Upper lobe of right lung (tissue), 1 donor: ENCODE results near the gene NEDD4L. TPM values are rescaled to one million over a fixed set of nuclear protein-coding genes. Genes with fewer than 3 reads are reported as not detected.

Source experiments
- ATAC-seq: fragments of 200-7000 bp; cut with Tn5 transposase; one replicate; pipeline ENCODE4 v1.9.1; 2020; ENCODE audit warnings: mild to moderate bottlenecking, moderate library complexity
- DNase-seq: peaks from one replicate; pipeline ENCODE4 v3.0.0-alpha.2; 2020
- H3K27ac ChIP-seq: fragments of 200-600 bp; one replicate; pipeline ENCODE4 v1.8.0; 2022
- H3K27me3 ChIP-seq: fragments of 200-600 bp; one replicate; pipeline ENCODE4 v1.8.0; 2022; ENCODE audit warnings: mild to moderate bottlenecking
- H3K36me3 ChIP-seq: fragments of 200-600 bp; one replicate; pipeline ENCODE4 v1.8.0; 2022
- H3K4me1 ChIP-seq: fragments of 200-600 bp; one replicate; pipeline ENCODE4 v1.8.0; 2022
- H3K4me3 ChIP-seq: fragments of 200-600 bp; one replicate; pipeline ENCODE4 v1.8.0; 2022; ENCODE audit warnings: mild to moderate bottlenecking
- H3K9me3 ChIP-seq: fragments of 200-600 bp; one replicate; pipeline ENCODE4 v1.8.0; 2022
- CTCF ChIP-seq: fragments of 200-600 bp; IDR thresholded peaks from one replicate; pipeline ENCODE4 v1.8.0; 2022; ENCODE audit warnings: antibody characterized with exemption
- intact Hi-C: fragments of 100-400 bp; cut with DNase I; formaldehyde crosslinking; loops from one replicate; pipeline ENCODE4 v1.11.0; 2022
- total RNA-seq: library from RNA; stranded (reverse); fragmentation: NEBNext Ultra II Directional; extraction: Animal tissue kit (Norgen Biotek cat#: 25700); gene quantifications from one replicate; pipeline ENCODE4 v1.2.1, GENCODE V29; 2021
- donor health status: DM: no; HTN: yes; CAD: no; lungs with severe emphysema.

The NEDD4L gene
- total RNA-seq, 1 donor from 2014 or later, result 192 TPM

GRCh38 chr18:58023108-58023507 lies 20.9 kb upstream of the NEDD4L start:
- ATAC-seq (no peak), DNase-seq (no peak)
- no peak for TF ChIP-seq CTCF
- Histone ChIP-seq H3K36me3 (no peaks in the 10 kb centered on the region), H3K4me1 (no peaks in the 10 kb centered on the region), H3K9me3 (no peaks in the 10 kb centered on the region), H3K27ac (no peak overlapping the region), H3K27me3 (no peaks in the 10 kb centered on the region), H3K4me3 (no peak overlapping the region)
- intact Hi-C loops, result no loop called here

GRCh38 chr18:58024139-58024538 lies 19.9 kb upstream of the NEDD4L start:
- no peak overlapping the region for H3K4me3 ChIP-seq
- ATAC-seq, result no peak
- no peaks in the 10 kb centered on the region for H3K36me3 ChIP-seq
- intact Hi-C loops, result no loop called here
- no peaks in the 10 kb centered on the region for H3K27me3 ChIP-seq
- H3K27ac ChIP-seq, result no peak overlapping the region
- no peak for TF ChIP-seq CTCF
- DNase-seq, result no peak
- no peaks in the 10 kb centered on the region for H3K4me1 ChIP-seq
- H3K9me3 ChIP-seq, result no peaks in the 10 kb centered on the region

GRCh38 chr18:58025205-58025604 lies 18.8 kb upstream of the NEDD4L start:
- no peaks in the 10 kb centered on the region for H3K27me3 ChIP-seq
- H3K36me3 ChIP-seq, result no peaks in the 10 kb centered on the region
- no peak overlapping the region for H3K4me3 ChIP-seq
- intact Hi-C loops, result no loop called here
- H3K4me1 ChIP-seq, result no peaks in the 10 kb centered on the region
- DNase-seq, result no peak
- no peak overlapping the region for H3K27ac ChIP-seq
- no peak for TF ChIP-seq CTCF
- ATAC-seq, result no peak
- H3K9me3 ChIP-seq, result no peaks in the 10 kb centered on the region

GRCh38 chr18:58025733-58026132 lies 18.3 kb upstream of the NEDD4L start:
- Histone ChIP-seq H3K27me3 (no peaks in the 10 kb centered on the region), H3K9me3 (no peaks in the 10 kb centered on the region), H3K4me1 (no peaks in the 10 kb centered on the region), H3K4me3 (no peak overlapping the region), H3K27ac (no peak overlapping the region), H3K36me3 (no peaks in the 10 kb centered on the region)
- DNase-seq (no peak), ATAC-seq (no peak)
- no peak for TF ChIP-seq CTCF
- intact Hi-C loops, result no loop called here

GRCh38 chr18:58026395-58026794 lies 17.6 kb upstream of the NEDD4L start:
- intact Hi-C loops, result no loop called here
- no peaks in the 10 kb centered on the region for H3K9me3 ChIP-seq
- no peaks in the 10 kb centered on the region for H3K36me3 ChIP-seq
- TF ChIP-seq CTCF, result no peak
- H3K4me3 ChIP-seq, result no peak overlapping the region
- DNase-seq, result no peak
- H3K4me1 ChIP-seq, result no peaks in the 10 kb centered on the region
- no peaks in the 10 kb centered on the region for H3K27me3 ChIP-seq
- no peak for ATAC-seq
- no peak overlapping the region for H3K27ac ChIP-seq

GRCh38 chr18:58026857-58027256 lies 17.2 kb upstream of the NEDD4L start:
- Histone ChIP-seq H3K4me1 (no peaks in the 10 kb centered on the region), H3K4me3 (no peak overlapping the region), H3K9me3 (no peaks in the 10 kb centered on the region), H3K27ac (no peak overlapping the region), H3K36me3 (no peaks in the 10 kb centered on the region), H3K27me3 (no peaks in the 10 kb centered on the region)
- DNase-seq, result no peak
- TF ChIP-seq CTCF, result no peak
- ATAC-seq, result no peak
- intact Hi-C loops, result no loop called here
